OCI-LY7 (cell line): ENCODE results near the gene HMX3. TPM values are rescaled to one million over a fixed set of nuclear protein-coding genes. Genes with fewer than 3 reads are reported as not detected.
A peak's percentile ranks its signal among the peaks of the same experiment; 100 is the strongest.

Experiments used
- BruUV-seq: library from RNA; stranded (reverse); fragments of 400-500 nt; replicated peaks from 2 replicates; lab custom pipeline; 2021; lab: Mats Ljungman, UMichigan
- CTCF ChIA-PET: fragments of 300-600 bp; sonication (Branson Sonifier 250); formaldehyde crosslinking; loops from one replicate; lab custom pipeline; 2022; ENCODE audit warnings: antibody characterized with exemption; ENCODE audit not compliant: unreplicated experiment; lab: Charles Lee
- POLR2A ChIA-PET: fragments of 300-600 bp; sonication (Branson Sonifier 250); formaldehyde crosslinking; loops from one replicate; lab custom pipeline; 2022; ENCODE audit warnings: antibody characterized with exemption; lab: Charles Lee
- DNase-seq: peaks from one replicate; pipeline ENCODE4 v3.0.0-alpha.2; 2015; ENCODE audit warnings: low spot score
- H2AFZ ChIP-seq: fragments of 200-600 bp; sonication (generic), shearing (Covaris generic); 2 replicates; pipeline ENCODE4 v1.6.1; 2014; ENCODE audit warnings: mild to moderate bottlenecking, antibody characterized with exemption, low read length, moderate library complexity
- H3K27ac ChIP-seq: fragments of 200-600 bp; sonication (generic); 2 replicates; pipeline ENCODE4 v1.5.1; 2014; ENCODE audit warnings: mixed run types, low read depth, mild to moderate bottlenecking, moderate library complexity, low read length, inconsistent platforms; ENCODE audit not compliant: poor library complexity, severe bottlenecking
- H3K36me3 ChIP-seq: fragments of 200-600 bp; sonication (generic); 2 replicates; pipeline ENCODE4 v1.6.1; 2014; ENCODE audit warnings: mild to moderate bottlenecking, antibody characterized with exemption, low read length, moderate library complexity, mixed read lengths; ENCODE audit not compliant: insufficient read depth
- H3K4me1 ChIP-seq: fragments of 200-600 bp; sonication (generic); 2 replicates; pipeline ENCODE4 v1.5.1; 2014; ENCODE audit warnings: mild to moderate bottlenecking, low read length; ENCODE audit not compliant: insufficient read depth, poor library complexity, severe bottlenecking
- H3K4me2 ChIP-seq: fragments of 200-600 bp; sonication (generic); 2 replicates; pipeline ENCODE4 v1.6.1; 2014; ENCODE audit warnings: mild to moderate bottlenecking, low read length
- H3K4me3 ChIP-seq: fragments of 200-600 bp; sonication (generic); 2 replicates; pipeline ENCODE4 v1.5.1; 2014; ENCODE audit warnings: mild to moderate bottlenecking, low read depth, low read length; ENCODE audit not compliant: poor library complexity, severe bottlenecking
- H3K79me2 ChIP-seq: fragments of 200-600 bp; sonication (generic); 2 replicates; pipeline ENCODE4 v1.6.1; 2016; ENCODE audit warnings: low read depth, mild to moderate bottlenecking, low read length, moderate library complexity, mixed read lengths; ENCODE audit not compliant: insufficient read depth
- H3K9me2 ChIP-seq: fragments of 200-600 bp; sonication (generic); 2 replicates; pipeline ENCODE4 v1.6.1; 2016; ENCODE audit warnings: mild to moderate bottlenecking, low read length, mixed read lengths; ENCODE audit not compliant: insufficient read depth
- H3K9me3 ChIP-seq: fragments of 200-600 bp; sonication (generic); 2 replicates; pipeline ENCODE4 v1.6.1; 2014; ENCODE audit warnings: mild to moderate bottlenecking, mixed run types, low read length, mixed read lengths
- H4K20me1 ChIP-seq: fragments of 200-600 bp; sonication (generic); 2 replicates; pipeline ENCODE4 v1.6.1; 2014; ENCODE audit warnings: mild to moderate bottlenecking, antibody characterized with exemption, low read length, moderate library complexity, mixed read lengths; ENCODE audit not compliant: insufficient read depth
- CTCF ChIP-seq: fragments of 200-600 bp; sonication (generic); conservative IDR thresholded peaks from 2 replicates; pipeline ENCODE4 v1.5.1; 2014; ENCODE audit warnings: mild to moderate bottlenecking, antibody characterized with exemption, low read length, moderate library complexity, mixed read lengths
- EZH2phosphoT487 ChIP-seq: fragments of 200-600 bp; sonication (generic); IDR thresholded peaks from 2 replicates; pipeline ENCODE4 v1.6.1; 2018; ENCODE audit warnings: low read depth, borderline replicate concordance, mild to moderate bottlenecking, mixed run types, antibody characterized with exemption, low read length, moderate library complexity, mixed read lengths
- intact Hi-C: fragments of 100-400 bp; cut with micrococcal nuclease; formaldehyde crosslinking; loops from one replicate; pipeline ENCODE4 v1.10.0; 2022; ENCODE audit not compliant: unreplicated experiment
- total RNA-seq, 2 experiments: library from RNA; depleted of rRNA in 1 of 2; stranded (reverse); fragments of >200 nt in 1 of 2; shearing (Covaris generic) in 1 of 2; gene quantifications; 2 replicates each; pipeline ENCODE4 v1.2.3, GENCODE V29; 2014 to 2022

The HMX3 gene
- total RNA-seq, 2 experiments from 2014 or later = 0.44 TPM; not detected in 1

GRCh38 chr10:123156078-123156477 lies 20.3 kb downstream of the HMX3 start:
- TF ChIP-seq CTCF (no peak), EZH2phosphoT487 (no peak)
- Histone ChIP-seq H3K9me2 (no peaks in the 10 kb centered on the region), H3K4me1 (peaks cover 69% of the 10 kb centered on the region), H3K36me3 (peaks cover 65% of the 10 kb centered on the region), H2AFZ (no peak overlapping the region), H3K79me2 (peaks cover 68% of the 10 kb centered on the region), H3K4me3 (peak overlapping the region; percentile 92), H3K27ac (no peak overlapping the region), H3K4me2 (peak overlapping the region; percentile 72), H4K20me1 (peaks cover 50% of the 10 kb centered on the region), H3K9me3 (no peaks in the 10 kb centered on the region)
- POLR2A ChIA-PET = interaction anchor here (0.6 to 1.6 kb wide), 7 partner anchors 9 to 1338 kb away, joined by 3 to 9 read pairs (median 3); no protein-coding TSS in a partner anchor
- BruUV-seq = TSS peak; percentile 38
- intact Hi-C loops = loop anchor here (10.0 kb wide), 1 partner anchor 781 kb away; the partner anchor contains the start of gene PLEKHA1
- CTCF ChIA-PET = no interaction called here
- DNase-seq = no peak

DNA sequence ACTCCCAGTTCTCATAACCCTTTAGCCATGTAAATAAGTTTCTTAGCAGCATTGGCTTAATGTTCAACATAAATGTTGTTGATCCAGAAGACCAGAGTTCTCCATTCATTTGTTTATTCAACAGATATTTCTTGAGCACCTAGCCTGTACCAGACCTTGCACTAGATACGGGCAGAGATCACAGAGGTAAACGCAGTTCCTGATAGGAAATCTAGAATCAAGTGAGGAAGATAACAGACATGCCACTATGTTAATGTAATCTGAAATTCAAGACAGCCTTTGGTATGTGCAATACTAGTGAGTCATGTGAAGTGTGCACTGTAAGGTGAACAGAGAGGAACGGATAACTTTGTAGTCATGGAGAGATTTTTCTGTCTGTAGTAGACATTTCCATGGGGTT lies 21.4 kb downstream of the HMX3 start:
- H3K4me2 ChIP-seq = peak overlapping the region; percentile 72
- CTCF ChIA-PET = no interaction called here

More for the DNA sequence above, 21.4 kb downstream of the HMX3 start:
- Histone ChIP-seq H3K79me2 (peaks cover 79% of the 10 kb centered on the region), H4K20me1 (peaks cover 58% of the 10 kb centered on the region), H3K9me2 (no peaks in the 10 kb centered on the region), H2AFZ (no peak overlapping the region), H3K36me3 (peaks cover 76% of the 10 kb centered on the region), H3K27ac (no peak overlapping the region), H3K4me1 (peaks cover 73% of the 10 kb centered on the region), H3K4me3 (peak overlapping the region; percentile 92), H3K9me3 (no peaks in the 10 kb centered on the region)
- no TSS peak for BruUV-seq
- no peak for DNase-seq
- intact Hi-C loops = loop anchor here (10.0 kb wide), 1 partner anchor 782 kb away; the partner anchor contains the start of gene PLEKHA1
- TF ChIP-seq CTCF = no peak
- TF ChIP-seq EZH2phosphoT487 = no peak
- POLR2A ChIA-PET = interaction anchor here (1.6 kb wide), 1 partner anchor 8 kb away, joined by 9 read pairs; no protein-coding TSS in a partner anchor
